B cell (primary cell): ENCODE measurements around the gene MAP2K1.

ENCODE experiments used
- CTCF ChIP-seq: fragments of 200-600 bp; IDR thresholded peaks from one replicate; pipeline ENCODE4 v1.8.0; 2022; ENCODE audit warnings: antibody characterized with exemption, mild to moderate bottlenecking
- EZH2 ChIP-seq: IDR thresholded peaks from 2 replicates; pipeline ENCODE4 v1.6.1; 2012; ENCODE audit warnings: borderline replicate concordance, low read depth, mild to moderate bottlenecking, moderate library complexity, low read length; ENCODE audit not compliant: insufficient read depth, poor library complexity, severe bottlenecking

GRCh38 chr15:66515901-66516322, 129.2 kb downstream of the MAP2K1 start:
- TF ChIP-seq CTCF, result no peak
- no peak for TF ChIP-seq EZH2
